ENCODE results near the gene TULP1. TPM values are rescaled to one million over a fixed set of nuclear protein-coding genes. Genes with fewer than 3 reads are reported as not detected.

Gene TULP1
- total RNA-seq, 1 donor from 2014 or later, result not detected

DNA sequence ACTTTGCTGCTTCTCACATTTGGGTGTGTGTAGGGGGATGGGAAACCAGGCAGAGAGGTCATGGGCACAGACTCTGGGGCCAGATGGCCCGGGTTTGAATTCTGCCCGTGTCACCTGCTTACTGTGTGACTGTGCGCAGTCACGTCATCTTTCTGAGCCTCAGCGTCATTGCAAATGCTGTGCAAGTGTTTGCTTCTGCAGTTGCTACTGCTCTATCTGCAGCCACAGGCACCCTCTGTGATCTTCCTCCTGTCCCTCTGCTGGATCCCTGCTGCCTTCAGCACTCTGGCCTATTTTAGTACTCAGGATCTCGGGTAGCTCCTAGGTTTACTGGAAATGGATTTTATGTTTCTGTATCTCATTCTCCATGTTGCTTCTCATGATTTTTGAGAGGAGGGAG is 40.6 kb upstream of the TULP1 start:
- Histone ChIP-seq H3K27me3 (ENCODE audit: control insufficient read depth, insufficient read depth, low read length) (peaks cover 4% of the 10 kb centered on the region), H3K4me3 (ENCODE audit: low read depth, low read length) (no peak overlapping the region), H3K36me3 (ENCODE audit: control insufficient read depth, insufficient read depth, low read length) (no peaks in the 10 kb centered on the region)
- TF ChIP-seq, protein P1, sequence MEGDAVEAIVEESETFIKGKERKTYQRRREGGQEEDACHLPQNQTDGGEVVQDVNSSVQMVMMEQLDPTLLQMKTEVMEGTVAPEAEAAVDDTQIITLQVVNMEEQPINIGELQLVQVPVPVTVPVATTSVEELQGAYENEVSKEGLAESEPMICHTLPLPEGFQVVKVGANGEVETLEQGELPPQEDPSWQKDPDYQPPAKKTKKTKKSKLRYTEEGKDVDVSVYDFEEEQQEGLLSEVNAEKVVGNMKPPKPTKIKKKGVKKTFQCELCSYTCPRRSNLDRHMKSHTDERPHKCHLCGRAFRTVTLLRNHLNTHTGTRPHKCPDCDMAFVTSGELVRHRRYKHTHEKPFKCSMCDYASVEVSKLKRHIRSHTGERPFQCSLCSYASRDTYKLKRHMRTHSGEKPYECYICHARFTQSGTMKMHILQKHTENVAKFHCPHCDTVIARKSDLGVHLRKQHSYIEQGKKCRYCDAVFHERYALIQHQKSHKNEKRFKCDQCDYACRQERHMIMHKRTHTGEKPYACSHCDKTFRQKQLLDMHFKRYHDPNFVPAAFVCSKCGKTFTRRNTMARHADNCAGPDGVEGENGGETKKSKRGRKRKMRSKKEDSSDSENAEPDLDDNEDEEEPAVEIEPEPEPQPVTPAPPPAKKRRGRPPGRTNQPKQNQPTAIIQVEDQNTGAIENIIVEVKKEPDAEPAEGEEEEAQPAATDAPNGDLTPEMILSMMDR (IDR thresholded peaks at IDR 0.05; ENCODE audit: insufficient read depth, low read length, poor library complexity, severe bottlenecking), result no peak
- DNase-seq (ENCODE audit: low read depth), result no peak

DNA sequence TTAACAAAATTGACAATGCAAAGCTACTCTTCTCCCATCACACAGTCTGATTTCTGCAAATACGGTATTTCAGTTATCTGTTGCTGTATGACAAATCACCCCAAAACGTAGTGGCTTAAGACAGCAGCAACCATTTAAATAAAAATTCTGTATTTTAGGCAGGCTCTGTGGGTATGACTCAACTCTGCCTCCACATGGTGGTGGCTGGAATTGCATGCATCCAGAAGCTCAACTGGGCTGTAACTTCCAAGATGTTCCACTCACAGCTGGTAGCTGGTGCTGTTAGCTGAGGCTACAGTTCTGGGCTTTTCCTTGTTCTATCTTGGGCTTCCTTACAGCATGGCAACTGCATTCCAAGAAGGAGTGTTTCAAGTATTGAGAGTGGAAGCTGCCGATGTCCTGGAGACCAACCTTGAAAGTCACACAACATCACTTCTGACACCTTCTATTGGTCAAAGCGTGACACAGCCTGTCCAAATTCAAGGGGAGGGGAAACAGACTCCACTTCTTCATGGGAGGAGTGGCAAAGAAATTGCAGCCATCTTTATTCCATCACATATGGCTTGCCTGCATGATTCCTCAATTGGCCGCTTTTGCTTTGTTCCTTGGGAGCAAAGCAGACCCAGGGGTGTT is 39.7 kb upstream of the TULP1 start:
- TF ChIP-seq, protein P1 (IDR thresholded peaks at IDR 0.05; ENCODE audit: insufficient read depth, low read length, poor library complexity, severe bottlenecking), result peak; percentile 82
- H3K27me3 ChIP-seq (ENCODE audit: control insufficient read depth, insufficient read depth, low read length), result peaks cover 4% of the 10 kb centered on the region
- no peaks in the 10 kb centered on the region for H3K36me3 ChIP-seq (ENCODE audit: control insufficient read depth, insufficient read depth, low read length)
- DNase-seq (ENCODE audit: low read depth), result no peak
- no peak overlapping the region for H3K4me3 ChIP-seq (ENCODE audit: low read depth, low read length)

DNA sequence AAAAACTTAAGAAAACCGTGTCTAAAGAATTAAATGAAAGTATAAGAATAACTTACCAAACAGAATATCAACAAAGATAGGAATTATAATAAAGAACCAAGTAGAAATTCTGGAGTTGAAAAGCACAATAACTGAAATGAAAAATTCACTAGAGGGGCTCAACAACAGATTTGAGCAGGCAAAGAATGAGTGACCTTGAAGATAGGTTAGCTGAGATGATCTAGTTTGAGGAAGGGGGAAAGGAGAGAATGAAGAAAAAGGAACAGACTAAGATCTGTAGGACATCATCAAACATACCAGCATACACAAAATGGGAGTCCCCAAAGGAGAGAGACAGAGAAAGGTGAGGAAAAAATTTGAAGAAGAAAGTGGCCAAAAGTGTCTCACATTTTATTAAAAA is 37.7 kb upstream of the TULP1 start:
- Histone ChIP-seq H3K27me3 (ENCODE audit: control insufficient read depth, insufficient read depth, low read length) (peaks cover 4% of the 10 kb centered on the region), H3K36me3 (ENCODE audit: control insufficient read depth, insufficient read depth, low read length) (no peaks in the 10 kb centered on the region), H3K4me3 (ENCODE audit: low read depth, low read length) (no peak overlapping the region)
- TF ChIP-seq, protein P1 (IDR thresholded peaks at IDR 0.05; ENCODE audit: insufficient read depth, low read length, poor library complexity, severe bottlenecking), result no peak
- DNase-seq (ENCODE audit: low read depth), result no peak

DNA sequence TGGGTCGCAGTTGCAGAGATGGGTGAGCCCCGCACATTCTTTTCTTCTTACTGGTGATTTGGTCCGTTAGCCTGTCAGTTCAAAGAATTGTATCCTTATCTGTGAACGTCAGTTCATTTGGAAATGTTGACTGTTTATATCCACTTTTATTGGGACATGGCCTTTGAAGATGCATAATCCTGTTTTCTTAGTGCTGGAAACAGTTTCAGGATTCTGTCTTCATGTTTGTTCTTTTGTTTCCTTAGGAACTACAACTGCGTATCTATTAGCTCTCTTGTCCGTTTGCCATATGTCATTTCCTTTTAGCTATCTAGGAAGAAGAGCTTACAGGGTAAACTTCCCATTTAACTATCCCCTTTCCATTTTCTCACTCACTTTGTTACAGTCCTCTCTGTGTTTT is 35.0 kb upstream of the TULP1 start:
- DNase-seq (ENCODE audit: low read depth), result no peak
- no peaks in the 10 kb centered on the region for H3K36me3 ChIP-seq (ENCODE audit: control insufficient read depth, insufficient read depth, low read length)
- TF ChIP-seq, protein P1 (IDR thresholded peaks at IDR 0.05; ENCODE audit: insufficient read depth, low read length, poor library complexity, severe bottlenecking), result no peak
- peaks cover 2% of the 10 kb centered on the region for H3K27me3 ChIP-seq (ENCODE audit: control insufficient read depth, insufficient read depth, low read length)
- H3K4me3 ChIP-seq (ENCODE audit: low read depth, low read length), result no peak overlapping the region

DNA sequence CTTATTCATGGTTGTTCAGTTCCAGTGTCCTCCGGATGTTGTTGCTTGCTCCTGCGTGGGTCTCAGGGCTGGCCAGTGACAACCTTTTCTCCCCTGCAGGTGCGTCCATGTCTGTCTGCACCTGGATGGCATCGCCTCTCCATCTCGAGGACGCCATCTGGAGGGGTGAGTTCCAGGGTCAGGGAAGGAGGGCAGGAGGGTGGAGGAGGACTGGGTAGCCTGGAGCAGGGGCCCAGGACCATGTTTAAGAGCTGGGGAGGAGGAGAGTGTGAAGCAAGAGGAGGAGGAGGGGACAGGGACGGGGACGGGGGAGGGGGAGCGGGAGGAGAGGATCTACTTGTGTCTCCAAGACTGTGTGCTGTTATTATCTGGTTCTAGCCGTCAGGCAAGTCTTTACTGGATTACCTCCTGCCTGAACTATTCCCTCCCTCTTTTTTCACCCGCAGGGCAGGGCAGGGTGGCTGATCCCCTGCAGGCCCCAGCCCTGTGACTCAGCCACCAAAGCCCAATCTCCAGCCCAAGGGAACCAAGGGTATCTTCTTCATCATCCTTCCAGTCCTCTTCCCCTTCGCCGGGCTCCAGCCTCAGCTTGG is 32.2 kb upstream of the TULP1 start:
- no peak for DNase-seq (ENCODE audit: low read depth)
- TF ChIP-seq, protein P1 (IDR thresholded peaks at IDR 0.05; ENCODE audit: insufficient read depth, low read length, poor library complexity, severe bottlenecking), result no peak
- Histone ChIP-seq H3K36me3 (ENCODE audit: control insufficient read depth, insufficient read depth, low read length) (no peaks in the 10 kb centered on the region), H3K4me3 (ENCODE audit: low read depth, low read length) (no peak overlapping the region), H3K27me3 (ENCODE audit: control insufficient read depth, insufficient read depth, low read length) (no peaks in the 10 kb centered on the region)
